HepG2 (cell line): Measurements from ENCODE around the gene TAF13.

ENCODE experiments used
- ASH2L ChIP-seq: fragments of 300-600, 200-600 bp; sonication (generic); IDR thresholded peaks from 2 replicates; pipeline ENCODE4 v1.7.0; 2017; ENCODE audit warnings: low read depth, mild to moderate bottlenecking, moderate library complexity, mixed read lengths, low read length; ENCODE audit not compliant: insufficient read length
- BRCA1 ChIP-seq: sonication (generic); formaldehyde crosslinking; IDR thresholded peaks from 2 replicates; pipeline ENCODE4 v1.4.0; 2020; ENCODE audit warnings: missing genetic modification reagents
- CBFB ChIP-seq: sonication (generic); formaldehyde crosslinking; IDR thresholded peaks from 2 replicates; pipeline ENCODE4 v1.4.0; 2020; ENCODE audit warnings: missing genetic modification reagents
- EZH2 ChIP-seq: conservative IDR thresholded peaks from 2 replicates; pipeline ENCODE4 v1.6.1; 2012; ENCODE audit warnings: mild to moderate bottlenecking, low read depth, low read length, moderate library complexity
- FOXK1 ChIP-seq: sonication (generic); formaldehyde crosslinking; IDR thresholded peaks from 2 replicates; pipeline ENCODE4 v1.4.0; 2020; ENCODE audit warnings: low read depth, missing genetic modification reagents, borderline replicate concordance
- GPN1 ChIP-seq: sonication (generic); formaldehyde crosslinking; IDR thresholded peaks from 2 replicates; pipeline ENCODE4 v1.5.1; 2020; ENCODE audit warnings: missing genetic modification reagents, borderline replicate concordance
- HMG20A ChIP-seq: IDR thresholded peaks from 2 replicates; pipeline ENCODE4 v1.6.1; 2016; ENCODE audit warnings: borderline replicate concordance
- IRF2 ChIP-seq: IDR thresholded peaks from 2 replicates; pipeline ENCODE4 v1.6.1; 2018; ENCODE audit warnings: missing genetic modification reagents, missing compliant biosample characterization
- MXI1 ChIP-seq: IDR thresholded peaks from 3 replicates; pipeline ENCODE4 v1.6.1; 2012; ENCODE audit warnings: low read depth, low read length, inconsistent platforms, borderline replicate concordance
- POLR2AphosphoS5 ChIP-seq: IDR thresholded peaks from 2 replicates; pipeline ENCODE4 v1.6.1; 2012; ENCODE audit warnings: low read depth, low read length
- RCOR2 ChIP-seq: IDR thresholded peaks from 2 replicates; pipeline ENCODE4 v1.6.1; 2016; ENCODE audit warnings: missing biosample characterization, missing genetic modification reagents
- ZNF350 ChIP-seq: sonication (generic); formaldehyde crosslinking; IDR thresholded peaks from 2 replicates; pipeline ENCODE4 v1.4.0; 2020; ENCODE audit warnings: mild to moderate bottlenecking, low read depth, missing genetic modification reagents, borderline replicate concordance
- TF ChIP-seq, protein P1 (sequence below): sonication (generic); formaldehyde crosslinking; IDR thresholded peaks from 2 replicates; pipeline ENCODE4 v1.5.0; 2020; ENCODE audit warnings: mild to moderate bottlenecking, missing genetic modification reagents, moderate library complexity
- TF ChIP-seq, protein P2 (sequence below): IDR thresholded peaks from 2 replicates; pipeline ENCODE4 v1.4.0; 2020; ENCODE audit warnings: mild to moderate bottlenecking, missing genetic modification reagents

DNA sequence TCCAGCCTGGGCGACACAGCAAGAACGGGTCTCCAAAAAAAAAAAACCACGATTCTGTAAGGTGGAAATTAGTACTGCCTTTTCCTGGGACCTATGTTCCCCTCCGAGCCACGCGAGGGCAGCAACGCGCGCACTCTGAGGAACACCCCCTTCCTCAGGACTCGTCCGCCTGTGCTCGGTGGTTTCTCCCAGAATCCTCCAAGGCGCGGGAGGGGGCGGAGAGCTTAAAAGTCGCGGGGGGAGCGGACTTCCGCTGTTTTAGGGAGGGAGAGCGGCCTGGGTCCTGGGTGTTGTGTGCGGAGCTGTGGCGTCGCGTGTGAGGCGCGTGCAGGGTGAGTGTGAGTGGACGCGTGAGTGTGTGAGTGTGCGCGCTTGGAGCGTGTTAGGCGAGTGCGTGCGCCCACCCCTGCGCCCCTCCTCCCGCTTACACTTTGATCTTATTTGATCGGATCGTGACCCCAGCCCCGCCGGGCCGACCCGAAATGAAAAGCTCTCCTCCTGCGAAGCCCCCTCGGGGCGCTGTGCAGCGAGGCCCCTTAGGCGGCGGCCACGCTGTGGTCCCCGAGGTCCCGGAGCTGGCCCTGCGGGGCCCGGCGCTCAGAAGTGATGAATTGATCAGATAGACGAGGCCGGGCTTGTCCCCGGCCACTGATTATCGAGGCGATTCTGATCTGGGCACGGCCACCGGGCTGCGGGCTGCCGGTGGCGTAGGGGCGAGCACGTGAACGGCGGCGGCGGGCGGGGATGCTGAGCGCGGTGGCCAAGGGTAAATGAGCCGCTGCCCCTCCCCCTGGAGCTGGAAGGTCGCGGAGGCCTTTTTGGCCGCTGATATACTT is 24.4 kb upstream of the TAF13 start:
- TF ChIP-seq MXI1: peak; percentile 61; the same call in 1 of the 3 replicates
- TF ChIP-seq FOXK1 (CRISPR knock-in tag): peak; percentile 70; the same call in 1 of the 2 replicates
- TF ChIP-seq EZH2: no peak
- peak; percentile 99 for TF ChIP-seq ASH2L
- peak; percentile 81 for TF ChIP-seq CBFB (CRISPR knock-in tag)
- 0 out of 2 replicates have a peak, but pooled peaks have one; percentile 85 for TF ChIP-seq BRCA1
- peak; percentile 70 for TF ChIP-seq GPN1
- peak; percentile 89 for TF ChIP-seq ZNF350 (CRISPR knock-in tag)
- TF ChIP-seq, protein P1, sequence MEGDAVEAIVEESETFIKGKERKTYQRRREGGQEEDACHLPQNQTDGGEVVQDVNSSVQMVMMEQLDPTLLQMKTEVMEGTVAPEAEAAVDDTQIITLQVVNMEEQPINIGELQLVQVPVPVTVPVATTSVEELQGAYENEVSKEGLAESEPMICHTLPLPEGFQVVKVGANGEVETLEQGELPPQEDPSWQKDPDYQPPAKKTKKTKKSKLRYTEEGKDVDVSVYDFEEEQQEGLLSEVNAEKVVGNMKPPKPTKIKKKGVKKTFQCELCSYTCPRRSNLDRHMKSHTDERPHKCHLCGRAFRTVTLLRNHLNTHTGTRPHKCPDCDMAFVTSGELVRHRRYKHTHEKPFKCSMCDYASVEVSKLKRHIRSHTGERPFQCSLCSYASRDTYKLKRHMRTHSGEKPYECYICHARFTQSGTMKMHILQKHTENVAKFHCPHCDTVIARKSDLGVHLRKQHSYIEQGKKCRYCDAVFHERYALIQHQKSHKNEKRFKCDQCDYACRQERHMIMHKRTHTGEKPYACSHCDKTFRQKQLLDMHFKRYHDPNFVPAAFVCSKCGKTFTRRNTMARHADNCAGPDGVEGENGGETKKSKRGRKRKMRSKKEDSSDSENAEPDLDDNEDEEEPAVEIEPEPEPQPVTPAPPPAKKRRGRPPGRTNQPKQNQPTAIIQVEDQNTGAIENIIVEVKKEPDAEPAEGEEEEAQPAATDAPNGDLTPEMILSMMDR (CRISPR knock-in tag): peak; percentile 96
- no peak; the same call in 1 of the 2 replicates for TF ChIP-seq HMG20A (CRISPR knock-in tag)
- TF ChIP-seq POLR2AphosphoS5: peak; percentile 100
- peak; percentile 92; the same call in 1 of the 2 replicates for TF ChIP-seq IRF2 (CRISPR knock-in tag)
- TF ChIP-seq, protein P2, sequence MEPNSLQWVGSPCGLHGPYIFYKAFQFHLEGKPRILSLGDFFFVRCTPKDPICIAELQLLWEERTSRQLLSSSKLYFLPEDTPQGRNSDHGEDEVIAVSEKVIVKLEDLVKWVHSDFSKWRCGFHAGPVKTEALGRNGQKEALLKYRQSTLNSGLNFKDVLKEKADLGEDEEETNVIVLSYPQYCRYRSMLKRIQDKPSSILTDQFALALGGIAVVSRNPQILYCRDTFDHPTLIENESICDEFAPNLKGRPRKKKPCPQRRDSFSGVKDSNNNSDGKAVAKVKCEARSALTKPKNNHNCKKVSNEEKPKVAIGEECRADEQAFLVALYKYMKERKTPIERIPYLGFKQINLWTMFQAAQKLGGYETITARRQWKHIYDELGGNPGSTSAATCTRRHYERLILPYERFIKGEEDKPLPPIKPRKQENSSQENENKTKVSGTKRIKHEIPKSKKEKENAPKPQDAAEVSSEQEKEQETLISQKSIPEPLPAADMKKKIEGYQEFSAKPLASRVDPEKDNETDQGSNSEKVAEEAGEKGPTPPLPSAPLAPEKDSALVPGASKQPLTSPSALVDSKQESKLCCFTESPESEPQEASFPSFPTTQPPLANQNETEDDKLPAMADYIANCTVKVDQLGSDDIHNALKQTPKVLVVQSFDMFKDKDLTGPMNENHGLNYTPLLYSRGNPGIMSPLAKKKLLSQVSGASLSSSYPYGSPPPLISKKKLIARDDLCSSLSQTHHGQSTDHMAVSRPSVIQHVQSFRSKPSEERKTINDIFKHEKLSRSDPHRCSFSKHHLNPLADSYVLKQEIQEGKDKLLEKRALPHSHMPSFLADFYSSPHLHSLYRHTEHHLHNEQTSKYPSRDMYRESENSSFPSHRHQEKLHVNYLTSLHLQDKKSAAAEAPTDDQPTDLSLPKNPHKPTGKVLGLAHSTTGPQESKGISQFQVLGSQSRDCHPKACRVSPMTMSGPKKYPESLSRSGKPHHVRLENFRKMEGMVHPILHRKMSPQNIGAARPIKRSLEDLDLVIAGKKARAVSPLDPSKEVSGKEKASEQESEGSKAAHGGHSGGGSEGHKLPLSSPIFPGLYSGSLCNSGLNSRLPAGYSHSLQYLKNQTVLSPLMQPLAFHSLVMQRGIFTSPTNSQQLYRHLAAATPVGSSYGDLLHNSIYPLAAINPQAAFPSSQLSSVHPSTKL (CRISPR knock-in tag): peak; percentile 79
- no peak for TF ChIP-seq RCOR2 (CRISPR knock-in tag)
